ENCODE results near the gene STIP1. TPM values are rescaled to one million over a fixed set of nuclear protein-coding genes. Genes with fewer than 3 reads are reported as not detected.
"Not testable (repeated sequence)": the region's sequence is repeated elsewhere in the genome, so short reads cannot be mapped to it uniquely, and the experiment has no call there.

Gene STIP1
- total RNA-seq, 1 experiment from 2014 or later: 299 TPM

DNA sequence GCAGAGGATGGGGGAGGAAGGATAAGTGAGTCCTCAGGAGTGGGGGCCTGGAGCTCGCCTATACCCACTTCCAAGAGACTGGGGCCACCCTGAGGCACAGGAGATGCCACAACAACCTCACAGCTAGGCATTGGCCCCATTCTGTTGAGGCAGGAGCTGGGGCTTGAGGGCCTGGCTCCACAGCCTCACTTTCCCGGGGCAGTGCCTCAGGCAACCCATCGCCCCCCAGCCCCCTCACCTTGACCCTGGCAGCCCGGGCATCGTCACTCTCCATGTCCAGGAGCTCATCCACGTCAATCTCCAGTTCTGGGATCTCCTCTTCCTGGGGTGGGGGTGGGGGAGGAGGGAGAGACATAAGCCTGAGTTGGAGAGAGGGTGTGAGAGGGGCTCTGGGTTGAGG is 59.0 kb downstream of the STIP1 start:
- no peaks in the 10 kb centered on the region for H3K9me3 ChIP-seq (ENCODE audit: insufficient read depth, low read depth)
- BruUV-seq (replicated peaks): no TSS peak
- peaks cover 10% of the 10 kb centered on the region; the same call in 1 of the 2 replicates for H3K36me3 ChIP-seq (ENCODE audit: low read depth)
- no peak for TF ChIP-seq EZH2 (IDR thresholded peaks at IDR 0.05; ENCODE audit: low read depth)
- no peak for TF ChIP-seq CTCF (conservative IDR thresholded peaks at IDR 0.05)
- ChIA-PET POLR2A (ENCODE audit: unreplicated experiment) (interaction anchor here (0.6 kb wide), 1 partner anchor 27 kb away, joined by 21 read pairs; no protein-coding TSS in a partner anchor), CTCF (interaction anchor here (0.5 to 1.0 kb wide), 5 partner anchors 26 to 1808 kb away, joined by 3 to 7 read pairs (median 4); no protein-coding TSS in a partner anchor)
- H4K20me1 ChIP-seq (ENCODE audit: insufficient read depth): 0 out of 2 replicates have a peak, but pooled peaks cover 5% of the 10 kb centered on the region
- no peaks in the 10 kb centered on the region for H3K9me2 ChIP-seq (ENCODE audit: insufficient read depth)
- H3K79me2 ChIP-seq (ENCODE audit: low read depth): peaks cover 45% of the 10 kb centered on the region
- no peaks in the 10 kb centered on the region for H3K27me3 ChIP-seq (ENCODE audit: insufficient read depth, low read depth)
- H3F3A ChIP-seq (ENCODE audit: insufficient read depth, low read depth): peaks cover 68% of the 10 kb centered on the region
- peak in 1 of 2 experiments; percentile 31 for DNase-seq
- intact Hi-C loops (cut with micrococcal nuclease; ENCODE audit: unreplicated experiment): no loop called here
- peak overlapping the region; percentile 85 for H3K4me2 ChIP-seq
- no peak overlapping the region for H2AFZ ChIP-seq
- H3K27ac ChIP-seq: peak overlapping the region; percentile 86
- peak overlapping the region; percentile 79 for H3K4me3 ChIP-seq
- peaks cover 29% of the 10 kb centered on the region for H3K4me1 ChIP-seq (replicated peaks; ENCODE audit: insufficient read depth)

GRCh38 chr11:64245401-64245796 is 59.4 kb downstream of the STIP1 start:
- ChIA-PET POLR2A (ENCODE audit: unreplicated experiment) (interaction anchor here (0.6 kb wide), 2 partner anchors 26 to 1654 kb away, joined by 5 to 21 read pairs; partner anchors contain the start of gene TUT1), CTCF (interaction anchor here (0.5 to 1.0 kb wide), 4 partner anchors 26 to 1808 kb away, joined by 3 to 6 read pairs (median 4); no protein-coding TSS in a partner anchor)
- Histone ChIP-seq H3K36me3 (ENCODE audit: low read depth) (peaks cover 10% of the 10 kb centered on the region; the same call in 1 of the 2 replicates), H3K27me3 (ENCODE audit: insufficient read depth, low read depth) (no peaks in the 10 kb centered on the region), H3K9me3 (ENCODE audit: insufficient read depth, low read depth) (no peaks in the 10 kb centered on the region), H3K27ac (peak overlapping the region; percentile 86), H3K79me2 (ENCODE audit: low read depth) (peaks cover 45% of the 10 kb centered on the region), H3K4me3 (peak overlapping the region; percentile 79), H3K9me2 (ENCODE audit: insufficient read depth) (no peaks in the 10 kb centered on the region), H3F3A (ENCODE audit: insufficient read depth, low read depth) (peaks cover 67% of the 10 kb centered on the region), H2AFZ (no peak overlapping the region), H3K4me2 (peak overlapping the region; percentile 85), H4K20me1 (ENCODE audit: insufficient read depth) (0 out of 2 replicates have a peak, but pooled peaks cover 5% of the 10 kb centered on the region), H3K4me1 (replicated peaks; ENCODE audit: insufficient read depth) (peaks cover 26% of the 10 kb centered on the region)
- intact Hi-C loops (cut with micrococcal nuclease; ENCODE audit: unreplicated experiment): no loop called here
- BruUV-seq (replicated peaks): TSS peak; percentile 20
- DNase-seq: no peak
- TF ChIP-seq EZH2 (IDR thresholded peaks at IDR 0.05; ENCODE audit: low read depth): no peak
- TF ChIP-seq CTCF (conservative IDR thresholded peaks at IDR 0.05): no peak

GRCh38 chr11:64245797-64246620 is 60.0 kb downstream of the STIP1 start:
- no peaks in the 10 kb centered on the region for H3K9me3 ChIP-seq (ENCODE audit: insufficient read depth, low read depth)
- H3K4me2 ChIP-seq: peak overlapping the region; percentile 85
- peak overlapping the region; percentile 86 for H3K27ac ChIP-seq
- peaks cover 45% of the 10 kb centered on the region for H3K79me2 ChIP-seq (ENCODE audit: low read depth)
- ChIA-PET POLR2A (ENCODE audit: unreplicated experiment) (interaction anchor here (0.6 to 0.9 kb wide), 8 partner anchors 8 to 1655 kb away, joined by 3 to 6 read pairs (median 4); partner anchors contain the start of genes FERMT3, SF1 and TUT1), CTCF (interaction anchor here (0.6 to 0.7 kb wide), 2 partner anchors 55 to 57 kb away, joined by 3 to 4 read pairs; no protein-coding TSS in a partner anchor)
- H3F3A ChIP-seq (ENCODE audit: insufficient read depth, low read depth): peaks cover 67% of the 10 kb centered on the region
- TF ChIP-seq CTCF (conservative IDR thresholded peaks at IDR 0.05) (no peak), EZH2 (IDR thresholded peaks at IDR 0.05; ENCODE audit: low read depth) (no peak)
- peak overlapping the region; percentile 64; the same call in 1 of the 2 replicates for H2AFZ ChIP-seq
- peaks cover 10% of the 10 kb centered on the region; the same call in 1 of the 2 replicates for H3K36me3 ChIP-seq (ENCODE audit: low read depth)
- no peaks in the 10 kb centered on the region for H3K9me2 ChIP-seq (ENCODE audit: insufficient read depth)
- H3K4me1 ChIP-seq (replicated peaks; ENCODE audit: insufficient read depth): peaks cover 26% of the 10 kb centered on the region
- TSS peak; percentile 40 for BruUV-seq (replicated peaks)
- H4K20me1 ChIP-seq (ENCODE audit: insufficient read depth): 0 out of 2 replicates have a peak, but pooled peaks cover 5% of the 10 kb centered on the region
- intact Hi-C loops (cut with micrococcal nuclease; ENCODE audit: unreplicated experiment): no loop called here
- H3K4me3 ChIP-seq: peak overlapping the region; percentile 79
- peak; percentile 96 for DNase-seq
- H3K27me3 ChIP-seq (ENCODE audit: insufficient read depth, low read depth): no peaks in the 10 kb centered on the region

DNA sequence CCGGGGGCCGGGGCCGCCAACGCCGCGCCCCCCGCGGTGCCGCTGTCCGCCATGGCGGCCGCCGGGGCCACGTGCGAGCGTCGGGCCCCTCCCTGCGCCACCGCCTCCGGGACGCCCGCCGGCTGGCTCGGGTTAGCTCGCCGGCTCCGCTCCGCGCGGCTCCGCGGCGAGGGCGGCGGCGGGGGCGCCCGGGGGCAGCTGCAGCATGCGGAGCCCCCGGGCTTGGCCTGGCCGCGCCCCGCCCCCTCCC is 60.6 kb downstream of the STIP1 start:
- intact Hi-C loops (cut with micrococcal nuclease; ENCODE audit: unreplicated experiment); H4K20me1 ChIP-seq (ENCODE audit: insufficient read depth); H2AFZ ChIP-seq; BruUV-seq (replicated peaks); H3K9me2 ChIP-seq (ENCODE audit: insufficient read depth); H3K27me3 ChIP-seq (ENCODE audit: insufficient read depth, low read depth); H3K9me3 ChIP-seq (ENCODE audit: insufficient read depth, low read depth); DNase-seq: not testable (repeated sequence)
- peak overlapping the region; percentile 85; the same call in 1 of the 2 replicates for H3K4me2 ChIP-seq
- peak overlapping the region; percentile 79; the same call in 1 of the 2 replicates for H3K4me3 ChIP-seq
- peaks cover 26% of the 10 kb centered on the region for H3K4me1 ChIP-seq (replicated peaks; ENCODE audit: insufficient read depth)
- H3K79me2 ChIP-seq (ENCODE audit: low read depth): peaks cover 45% of the 10 kb centered on the region
- POLR2A ChIA-PET (ENCODE audit: unreplicated experiment): interaction anchor here (0.6 to 0.9 kb wide), 5 partner anchors 19 to 639 kb away, joined by 3 to 8 read pairs (median 6); partner anchors contain the start of gene FERMT3
- peaks cover 67% of the 10 kb centered on the region for H3F3A ChIP-seq (ENCODE audit: insufficient read depth, low read depth)
- CTCF ChIA-PET: interaction anchor here (0.6 to 0.7 kb wide), 2 partner anchors 54 to 57 kb away, joined by 3 to 4 read pairs; no protein-coding TSS in a partner anchor
- H3K36me3 ChIP-seq (ENCODE audit: low read depth): peaks cover 10% of the 10 kb centered on the region; the same call in 1 of the 2 replicates
- H3K27ac ChIP-seq: peak overlapping the region; percentile 86
